HG03280 (cell line): Measurements from ENCODE around the gene FABP7.

Experiments
- ATAC-seq: cut with Tn5 transposase; IDR thresholded peaks from one replicate; pipeline ENCODE4 v1.9.1; 2021; ENCODE audit warnings: mild to moderate bottlenecking, moderate library complexity; ENCODE audit not compliant: unreplicated experiment

FABP7 gene

GRCh38 chr6:122792766-122793165 lies 13.2 kb downstream of the FABP7 start:
- no peak for ATAC-seq

- ATAC-seq = no peak
These were observed 18.0 kb downstream of the FABP7 start for GRCh38 chr6:122797537-122797936.

- ATAC-seq = peak; percentile 81
These were observed 18.7 kb downstream of the FABP7 start for GRCh38 chr6:122798099-122798641.

GRCh38 chr6:122799140-122799745 lies 19.7 kb downstream of the FABP7 start:
- ATAC-seq = no peak

GRCh38 chr6:122799916-122800686 lies 20.6 kb downstream of the FABP7 start:
- ATAC-seq = no peak

- no peak for ATAC-seq
These were observed 21.4 kb downstream of the FABP7 start for GRCh38 chr6:122800906-122801305.

- ATAC-seq = no peak
These were observed 21.9 kb downstream of the FABP7 start for GRCh38 chr6:122801397-122801796.

- ATAC-seq = no peak
These were observed 23.7 kb downstream of the FABP7 start for GRCh38 chr6:122803171-122803661.

- ATAC-seq = no peak
These were observed 25.5 kb downstream of the FABP7 start for GRCh38 chr6:122804962-122805485.

GRCh38 chr6:122806291-122806690 lies 26.8 kb downstream of the FABP7 start:
- no peak for ATAC-seq

- no peak for ATAC-seq
These were observed 28.8 kb downstream of the FABP7 start for GRCh38 chr6:122808121-122808885.

GRCh38 chr6:122809001-122809400 lies 29.5 kb downstream of the FABP7 start:
- ATAC-seq = no peak

GRCh38 chr6:122809691-122810090 lies 30.2 kb downstream of the FABP7 start:
- ATAC-seq = no peak

- ATAC-seq = no peak
These were observed 30.7 kb downstream of the FABP7 start for GRCh38 chr6:122810189-122810588.

- no peak for ATAC-seq
These were observed 37.8 kb downstream of the FABP7 start for GRCh38 chr6:122817358-122817757.

- no peak for ATAC-seq
These were observed 38.2 kb downstream of the FABP7 start for GRCh38 chr6:122817766-122818165.

GRCh38 chr6:122818866-122819265 lies 39.4 kb downstream of the FABP7 start:
- ATAC-seq = no peak

GRCh38 chr6:122821095-122821494 lies 41.6 kb downstream of the FABP7 start:
- no peak for ATAC-seq

- no peak for ATAC-seq
These were observed 45.6 kb downstream of the FABP7 start for GRCh38 chr6:122825163-122825562.

- no peak for ATAC-seq
These were observed 49.9 kb downstream of the FABP7 start for GRCh38 chr6:122829456-122829855.

GRCh38 chr6:122831511-122831910 lies 52.0 kb downstream of the FABP7 start:
- no peak for ATAC-seq
